HepG2 (cell line): ENCODE results near the gene APBB1IP. TPM values are rescaled to one million over a fixed set of nuclear protein-coding genes. Genes with fewer than 3 reads are reported as not detected.

ENCODE experiments used
- ATAC-seq: fragments of 200-7000 bp; cut with Tn5 transposase; 3 replicates; pipeline ENCODE4 v1.9.1; 2020; ENCODE audit warnings: mild to moderate bottlenecking, moderate library complexity
- BruUV-seq: library from RNA; stranded (reverse); fragments of 400-500 nt; replicated peaks from 2 replicates; lab custom pipeline; 2021; lab: Mats Ljungman, UMichigan
- CTCF ChIA-PET: fragments of 300-600 bp; formaldehyde crosslinking; extraction: SDS; loops from one replicate; lab custom pipeline; 2021; ENCODE audit warnings: low total read pairs, inconsistent platforms, low intra/inter-chr PET ratio; lab: Yijun Ruan, JAX
- POLR2A ChIA-PET: fragments of 350-600 bp; sonication (Branson Sonifier 250); formaldehyde crosslinking; loops from one replicate; lab custom pipeline; 2020; ENCODE audit warnings: antibody characterized with exemption, inconsistent platforms; lab: Yijun Ruan, JAX
- DNase-seq: peaks from one replicate; pipeline ENCODE4 v3.0.0-alpha.2; 2015; ENCODE audit warnings: low spot score
- FAIRE-seq: peaks from 3 replicates; lab custom pipeline; 2011; peaks lifted over from hg19 to GRCh38; lab: Jason Lieb, UNC
- H2AFZ ChIP-seq: one replicate; pipeline ENCODE4 v1.6.1; 2011; ENCODE audit warnings: low read length, inconsistent platforms
- H3K27ac ChIP-seq: fragments of 300-600 bp; 3 replicates; pipeline ENCODE4 v1.8.0; 2011; ENCODE audit warnings: mixed run types, mild to moderate bottlenecking, mixed read lengths, low read length, inconsistent platforms; ENCODE audit not compliant: insufficient read depth; ENCODE audit errors: extremely low read length
- H3K27me3 ChIP-seq, 2 experiments: fragments of 200-600 bp in 1 of 2; 2 replicates in 1 of 2; 3 replicates in 1 of 2; pipeline versions ENCODE4 v1.6.0 to v1.8.0; 2011; ENCODE audit warnings: low read length in 2 of 2, mild to moderate bottlenecking in 2 of 2, moderate library complexity in 2 of 2, inconsistent platforms in 1 of 2; ENCODE audit not compliant: insufficient read depth in 2 of 2, control insufficient read depth in 1 of 2
- H3K36me3 ChIP-seq, 2 experiments: fragments of 200-600 bp in 1 of 2; replicated peaks in 1 of 2; 2 replicates in 1 of 2; 3 replicates in 1 of 2; pipeline versions ENCODE4 v1.5.1 to v1.8.0; 2011; ENCODE audit warnings: low read length in 2 of 2, inconsistent platforms in 1 of 2; ENCODE audit not compliant: insufficient read depth in 2 of 2, control insufficient read depth in 1 of 2
- H3K4me1 ChIP-seq: 2 replicates; pipeline ENCODE4 v1.5.1; 2012; ENCODE audit warnings: low read length, inconsistent platforms; ENCODE audit not compliant: insufficient read depth
- H3K4me2 ChIP-seq: 2 replicates; pipeline ENCODE4 v1.6.0; 2011; ENCODE audit warnings: low read depth, low read length, inconsistent platforms
- H3K4me3 ChIP-seq, 3 experiments: fragments of 200-600 bp in 1 of 3; sonication (generic), shearing (Covaris generic) in 1 of 3; replicated peaks in 1 of 3; 2 replicates each; pipeline ENCODE4 v1.5.1; 2011 to 2016; ENCODE audit warnings: low read length in 3 of 3, inconsistent platforms in 2 of 3, low read depth in 2 of 3, mild to moderate bottlenecking in 2 of 3, control low read depth in 1 of 3, mixed read lengths in 1 of 3; ENCODE audit not compliant: insufficient read depth in 1 of 3
- H3K79me2 ChIP-seq: one replicate; pipeline ENCODE4 v1.6.1; 2011; ENCODE audit warnings: low read length, inconsistent platforms; ENCODE audit not compliant: insufficient read depth
- H3K9ac ChIP-seq: 2 replicates; pipeline ENCODE4 v1.6.0; 2011; ENCODE audit warnings: mild to moderate bottlenecking, low read depth, low read length, inconsistent platforms; ENCODE audit not compliant: insufficient read depth
- H3K9me3 ChIP-seq: 2 replicates; pipeline ENCODE4 v1.5.1; 2012; ENCODE audit warnings: mild to moderate bottlenecking, low read length
- H4K20me1 ChIP-seq: 2 replicates; pipeline ENCODE4 v1.6.0; 2011; ENCODE audit warnings: inconsistent platforms, mild to moderate bottlenecking, low read length, moderate library complexity; ENCODE audit not compliant: insufficient read depth
- ARID3A ChIP-seq: IDR thresholded peaks from 2 replicates; pipeline ENCODE4 v1.6.1; 2012; ENCODE audit warnings: low read depth, low read length, improper control_type of control experiment
- ATM ChIP-seq: fragments of 450-650 bp; IDR thresholded peaks from 2 replicates; pipeline ENCODE4 v1.7.1; 2017; ENCODE audit warnings: mild to moderate bottlenecking, borderline replicate concordance
- IKZF4 ChIP-seq: sonication (generic); formaldehyde crosslinking; IDR thresholded peaks from 2 replicates; pipeline ENCODE4 v1.5.1; 2020; ENCODE audit warnings: borderline replicate concordance, mild to moderate bottlenecking, low read depth, missing genetic modification reagents; ENCODE audit errors: not compliant biosample characterization
- KLF11 ChIP-seq: IDR thresholded peaks from 2 replicates; pipeline ENCODE4 v1.6.1; 2016; ENCODE audit warnings: missing compliant biosample characterization
- NFE2L1 ChIP-seq: sonication (generic); formaldehyde crosslinking; IDR thresholded peaks from 2 replicates; pipeline ENCODE4 v1.4.0; 2020; ENCODE audit warnings: missing genetic modification reagents, mild to moderate bottlenecking, borderline replicate concordance
- PHF21A ChIP-seq: sonication (generic); formaldehyde crosslinking; IDR thresholded peaks from 2 replicates; pipeline ENCODE4 v1.5.0; 2020; ENCODE audit warnings: mild to moderate bottlenecking, missing genetic modification reagents
- RBAK ChIP-seq: sonication (generic); formaldehyde crosslinking; IDR thresholded peaks from 2 replicates; pipeline ENCODE4 v1.5.1; 2020; ENCODE audit warnings: mild to moderate bottlenecking, missing genetic modification reagents
- RNF2 ChIP-seq: fragments of 450-650 bp; conservative IDR thresholded peaks from 2 replicates; pipeline ENCODE4 v1.6.1; 2016; ENCODE audit warnings: low read depth
- SAP130 ChIP-seq: IDR thresholded peaks from 2 replicates; pipeline ENCODE4 v1.6.1; 2016; ENCODE audit warnings: low read depth
- TEAD2 ChIP-seq: sonication (generic); formaldehyde crosslinking; IDR thresholded peaks from 2 replicates; pipeline ENCODE4 v1.9.0; 2021; ENCODE audit warnings: missing genetic modification reagents
- XBP1 ChIP-seq: sonication (generic); formaldehyde crosslinking; IDR thresholded peaks from 2 replicates; pipeline ENCODE4 v1.5.0; 2020; ENCODE audit warnings: missing genetic modification reagents
- ZBTB10 ChIP-seq: sonication (generic); formaldehyde crosslinking; IDR thresholded peaks from 2 replicates; pipeline ENCODE4 v1.4.0; 2020; ENCODE audit warnings: missing genetic modification reagents, borderline replicate concordance
- ZKSCAN1 ChIP-seq: fragments of 150-350 bp; IDR thresholded peaks from 2 replicates; pipeline ENCODE4 v1.6.1; 2014; ENCODE audit warnings: low read length
- ZMAT5 ChIP-seq: sonication (generic); formaldehyde crosslinking; IDR thresholded peaks from 2 replicates; pipeline ENCODE4 v1.5.0; 2020; ENCODE audit warnings: mild to moderate bottlenecking, low read depth, missing genetic modification reagents, borderline replicate concordance
- ZNF263 ChIP-seq: sonication (generic); formaldehyde crosslinking; IDR thresholded peaks from 2 replicates; pipeline ENCODE4 v1.4.0; 2020; ENCODE audit warnings: missing genetic modification reagents
- ZNF275 ChIP-seq: sonication (generic); formaldehyde crosslinking; IDR thresholded peaks from 2 replicates; pipeline ENCODE4 v1.8.0; 2022; ENCODE audit warnings: missing genetic modification reagents, mild to moderate bottlenecking, inconsistent platforms, borderline replicate concordance
- ZNF296 ChIP-seq: sonication (generic); formaldehyde crosslinking; conservative IDR thresholded peaks from 2 replicates; pipeline ENCODE4 v1.5.0; 2020; ENCODE audit warnings: mild to moderate bottlenecking, missing genetic modification reagents
- ZNF556 ChIP-seq: sonication (generic); formaldehyde crosslinking; IDR thresholded peaks from 2 replicates; pipeline ENCODE4 v1.4.0; 2020; ENCODE audit warnings: mild to moderate bottlenecking, missing genetic modification reagents, borderline replicate concordance
- ZNF709 ChIP-seq: sonication (generic); formaldehyde crosslinking; IDR thresholded peaks from 2 replicates; pipeline ENCODE4 v1.5.0; 2020; ENCODE audit warnings: mild to moderate bottlenecking, missing genetic modification reagents
- WGBS: methylation state at CpG from one replicate; pipeline ENCODE4 v1.1.6; 2017; ENCODE audit warnings: low lambda C conversion rate; 5-methylcytosine and 5-hydroxymethylcytosine counted together
- in situ Hi-C: cut with HindIII; loops from 2 replicates; pipeline ENCODE4 v1.10.0; 2017; ENCODE audit warnings: low pct_unique_long_range_greater_than_20kb; ENCODE audit not compliant: extremely low pct_ligation_motif_present
- intact Hi-C: fragments of 100-400 bp; cut with micrococcal nuclease; formaldehyde crosslinking; loops from one replicate; pipeline ENCODE4 v1.10.0; 2022; ENCODE audit not compliant: unreplicated experiment
- polyA plus RNA-seq, 8 experiments: library from polyadenylated mRNA; depleted of rRNA in 3 of 8; stranded (reverse) in 7 of 8; unstranded in 1 of 8; fragments of >200 nt; fragmentation: Illumina TruSeq in 4 of 8; extraction: Trizol in 4 of 8; gene quantifications; 2 replicates each; pipeline versions ENCODE4 v1.2.1 to v1.2.3, GENCODE V29; 2011 to 2016; ENCODE audit warnings: low read depth in 4 of 8, missing spikeins in 1 of 8, mixed read lengths in 1 of 8; ENCODE audit not compliant: insufficient read depth in 1 of 8
- total RNA-seq, 5 experiments: library from RNA; depleted of rRNA; stranded (reverse); fragments of >200 nt; fragmentation: Illumina TruSeq; extraction: Trizol; gene quantifications; 2 replicates each; pipeline ENCODE4 v1.2.3, GENCODE V29; 2016; ENCODE audit warnings: low read depth in 1 of 5

Gene APBB1IP
- total and polyA plus RNA-seq, 2 of the 13 experiments (the other 11 are each of a cell fraction or from before 2014, with no cell fraction given): 0.08 TPM; not detected in 1

GRCh38 chr10:26475386-26475785 is 37.2 kb downstream of the APBB1IP start:
- CTCF ChIA-PET: no interaction called here
- no TSS peak for BruUV-seq
- Histone ChIP-seq H3K4me1 (no peaks in the 10 kb centered on the region), H3K4me2 (no peak overlapping the region), H3K27me3 (no peaks in the 10 kb centered on the region; a peak in 1 of 5 replicates), H4K20me1 (no peaks in the 10 kb centered on the region), H2AFZ (no peak overlapping the region), H3K36me3 (no peaks in the 10 kb centered on the region), H3K4me3 (no peak overlapping the region), H3K79me2 (no peaks in the 10 kb centered on the region), H3K9ac (no peak overlapping the region), H3K27ac (no peak overlapping the region), H3K9me3 (no peaks in the 10 kb centered on the region)
- POLR2A ChIA-PET: no interaction called here
- intact Hi-C loops (no loop called here), in situ Hi-C loops (no loop called here)
- 38% methylated on average over 6 of the region's 6 CpGs for WGBS
- DNase-seq (no peak), ATAC-seq (no peak), FAIRE-seq (no peak)
- TF ChIP-seq ZNF263 (CRISPR knock-in tag): no peak
- no peak for TF ChIP-seq SAP130
- no peak for TF ChIP-seq ZNF556 (CRISPR knock-in tag)
- TF ChIP-seq ZKSCAN1: no peak
- no peak for TF ChIP-seq XBP1 (CRISPR knock-in tag)
- no peak for TF ChIP-seq ATM
- TF ChIP-seq RBAK: no peak
- no peak for TF ChIP-seq KLF11
- TF ChIP-seq ZNF275 (CRISPR knock-in tag): no peak
- TF ChIP-seq ZNF709 (CRISPR knock-in tag): no peak
- no peak for TF ChIP-seq ZMAT5 (CRISPR knock-in tag)
- TF ChIP-seq PHF21A (CRISPR knock-in tag): no peak
- TF ChIP-seq TEAD2 (CRISPR knock-in tag): no peak
- TF ChIP-seq ARID3A: no peak
- TF ChIP-seq IKZF4 (CRISPR knock-in tag): no peak
- no peak for TF ChIP-seq NFE2L1 (CRISPR knock-in tag)
- no peak for TF ChIP-seq ZBTB10 (CRISPR knock-in tag)
- no peak for TF ChIP-seq ZNF296 (CRISPR knock-in tag)
- TF ChIP-seq RNF2: no peak
